Left forelimb (tissue), 1 donor: ENCODE data around the gene LRPAP1.
"Not testable (repeated sequence)": the region's sequence is repeated elsewhere in the genome, so short reads cannot be mapped to it uniquely, and the experiment has no call there.

Experiments
- DNase-seq: peaks from one replicate; pipeline ENCODE4 v3.0.0-alpha.2; 2018; ENCODE audit warnings: low spot score

LRPAP1 gene

GRCh38 chr4:3531879-3532750, at the start of gene LRPAP1:
TSS of gene LRPAP1 (minus strand) at chr4:3532422. CDS start at chr4:3532412, 10 bp downstream.
- DNase-seq = peak; percentile 95

- not testable (repeated sequence) for DNase-seq
These were observed 49.3 kb upstream of the LRPAP1 start for GRCh38 chr4:3581334-3582090.

- DNase-seq = peak; percentile 22
These were observed 48.6 kb upstream of the LRPAP1 start for GRCh38 chr4:3580859-3581258.

- not testable (repeated sequence) for DNase-seq
These were observed 46.4 kb upstream of the LRPAP1 start for GRCh38 chr4:3578527-3579144.

GRCh38 chr4:3578052-3578451, 45.8 kb upstream of the LRPAP1 start:
- DNase-seq = not testable (repeated sequence)

- not testable (repeated sequence) for DNase-seq
These were observed 45.1 kb upstream of the LRPAP1 start for GRCh38 chr4:3577208-3577892.

GRCh38 chr4:3576533-3577207, 44.4 kb upstream of the LRPAP1 start:
- not testable (repeated sequence) for DNase-seq

- not testable (repeated sequence) for DNase-seq
These were observed 43.5 kb upstream of the LRPAP1 start for GRCh38 chr4:3575426-3576369.

GRCh38 chr4:3574865-3575264, 42.6 kb upstream of the LRPAP1 start:
- not testable (repeated sequence) for DNase-seq

GRCh38 chr4:3574346-3574745, 42.1 kb upstream of the LRPAP1 start:
- not testable (repeated sequence) for DNase-seq

GRCh38 chr4:3573131-3573530, 40.9 kb upstream of the LRPAP1 start:
- DNase-seq = no peak

GRCh38 chr4:3572363-3572762, 40.1 kb upstream of the LRPAP1 start:
- no peak for DNase-seq

GRCh38 chr4:3571921-3572320, 39.7 kb upstream of the LRPAP1 start:
- DNase-seq = no peak

GRCh38 chr4:3570923-3571322, 38.7 kb upstream of the LRPAP1 start:
- not testable (repeated sequence) for DNase-seq

GRCh38 chr4:3569611-3570010, 37.4 kb upstream of the LRPAP1 start:
- DNase-seq = not testable (repeated sequence)

- DNase-seq = not testable (repeated sequence)
These were observed 34.5 kb upstream of the LRPAP1 start for GRCh38 chr4:3566701-3567100.

- DNase-seq = not testable (repeated sequence)
These were observed 34.1 kb upstream of the LRPAP1 start for GRCh38 chr4:3566301-3566700.

- DNase-seq = not testable (repeated sequence)
These were observed 32.7 kb upstream of the LRPAP1 start for GRCh38 chr4:3564948-3565347.

- DNase-seq = no peak
These were observed 31.2 kb upstream of the LRPAP1 start for GRCh38 chr4:3563403-3563802.

- DNase-seq = not testable (repeated sequence)
These were observed 29.9 kb upstream of the LRPAP1 start for GRCh38 chr4:3562127-3562526.
